ENCODE results near the gene GRAMD1B. TPM values are rescaled to one million over a fixed set of nuclear protein-coding genes. Genes with fewer than 3 reads are reported as not detected.
A peak's percentile ranks its signal among the peaks of the same experiment; 100 is the strongest.

The GRAMD1B gene
- total RNA-seq, 1 donor from 2014 or later: 1.4 TPM

DNA sequence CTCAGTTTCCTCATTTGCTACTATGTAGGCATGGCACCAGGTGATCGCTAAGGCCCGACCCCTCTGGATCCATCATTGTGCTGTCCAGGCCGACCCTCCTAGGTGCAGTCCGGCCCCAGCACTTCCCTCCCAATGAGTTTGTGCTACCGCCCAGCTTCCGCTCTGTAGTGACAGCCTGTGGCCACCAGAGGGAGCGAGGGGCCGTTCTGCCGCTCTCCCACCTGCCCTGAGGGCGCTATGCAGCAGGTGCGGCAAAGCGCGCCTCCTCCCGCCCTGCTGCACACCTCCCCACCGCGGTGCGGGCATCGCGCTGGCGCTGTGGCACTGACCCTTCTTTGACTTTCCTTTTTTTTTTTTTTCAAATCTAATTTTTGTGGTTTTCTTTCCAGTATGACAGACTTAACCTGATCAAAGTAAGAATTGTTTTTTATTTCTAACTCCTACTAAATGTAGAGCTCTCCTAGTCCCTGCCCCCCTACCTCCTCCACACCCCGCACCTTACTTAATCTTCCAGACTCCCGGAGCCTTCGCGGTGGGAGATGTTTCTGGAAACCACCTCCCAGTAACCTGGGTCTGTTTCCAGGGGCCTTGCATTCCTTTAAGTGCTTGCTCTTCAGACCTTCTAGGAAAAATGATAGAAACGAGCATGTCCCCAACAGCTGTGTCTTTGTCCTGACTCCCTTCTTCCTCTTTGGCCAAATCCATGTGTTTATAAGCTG lies 150.6 kb downstream of the GRAMD1B start:
- DNase-seq (ENCODE audit: low spot score in 2 of 2): no peak
- TF ChIP-seq, protein P1, sequence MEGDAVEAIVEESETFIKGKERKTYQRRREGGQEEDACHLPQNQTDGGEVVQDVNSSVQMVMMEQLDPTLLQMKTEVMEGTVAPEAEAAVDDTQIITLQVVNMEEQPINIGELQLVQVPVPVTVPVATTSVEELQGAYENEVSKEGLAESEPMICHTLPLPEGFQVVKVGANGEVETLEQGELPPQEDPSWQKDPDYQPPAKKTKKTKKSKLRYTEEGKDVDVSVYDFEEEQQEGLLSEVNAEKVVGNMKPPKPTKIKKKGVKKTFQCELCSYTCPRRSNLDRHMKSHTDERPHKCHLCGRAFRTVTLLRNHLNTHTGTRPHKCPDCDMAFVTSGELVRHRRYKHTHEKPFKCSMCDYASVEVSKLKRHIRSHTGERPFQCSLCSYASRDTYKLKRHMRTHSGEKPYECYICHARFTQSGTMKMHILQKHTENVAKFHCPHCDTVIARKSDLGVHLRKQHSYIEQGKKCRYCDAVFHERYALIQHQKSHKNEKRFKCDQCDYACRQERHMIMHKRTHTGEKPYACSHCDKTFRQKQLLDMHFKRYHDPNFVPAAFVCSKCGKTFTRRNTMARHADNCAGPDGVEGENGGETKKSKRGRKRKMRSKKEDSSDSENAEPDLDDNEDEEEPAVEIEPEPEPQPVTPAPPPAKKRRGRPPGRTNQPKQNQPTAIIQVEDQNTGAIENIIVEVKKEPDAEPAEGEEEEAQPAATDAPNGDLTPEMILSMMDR (IDR thresholded peaks at IDR 0.05): peak; percentile 45 to 68 (median 53)
- Histone ChIP-seq H3K9me3 (no peaks in the 10 kb centered on the region), H3K36me3 (no peaks in the 10 kb centered on the region), H3K27ac (no peak overlapping the region), H3K4me3 (no peak overlapping the region), H3K27me3 (no peaks in the 10 kb centered on the region), H3K4me1 (no peaks in the 10 kb centered on the region)
- intact Hi-C loops (cut with DNase I): no loop called here

DNA sequence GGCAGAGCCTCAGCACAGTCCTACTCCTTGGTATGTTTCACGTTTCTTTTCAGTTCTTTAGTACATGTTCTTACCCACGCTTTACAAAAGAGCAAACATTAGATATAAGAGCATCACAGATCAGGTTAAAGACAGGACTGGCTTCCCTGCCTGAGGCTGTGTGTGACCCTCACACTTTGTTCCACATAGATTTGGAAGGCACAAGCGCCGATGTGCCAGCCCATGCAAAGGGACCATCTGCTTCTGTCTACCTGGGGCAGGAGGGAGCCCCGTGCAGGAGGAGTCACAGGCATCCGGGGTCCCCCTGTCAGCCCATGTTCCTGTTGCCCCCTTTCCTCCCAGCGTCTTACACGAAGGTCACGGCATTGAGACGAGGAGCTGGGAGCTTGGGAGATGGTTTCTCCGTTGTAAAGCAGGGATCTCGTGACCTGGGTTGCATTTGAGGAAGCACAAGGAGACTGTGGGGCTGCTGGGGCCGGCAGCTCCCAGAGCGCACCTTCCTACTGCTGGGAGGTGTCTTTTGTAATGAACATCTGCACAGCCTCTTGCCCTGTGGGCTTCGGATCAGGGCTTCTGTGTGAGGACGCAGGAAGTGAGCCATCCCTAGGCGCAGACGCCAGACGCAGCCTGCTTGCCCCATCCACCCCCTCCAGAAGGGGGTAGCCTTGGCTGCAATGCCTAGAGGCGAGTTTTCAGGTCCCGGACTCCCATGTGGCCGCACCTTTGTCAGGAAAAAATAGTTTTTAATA lies 151.8 kb downstream of the GRAMD1B start:
- DNase-seq (ENCODE audit: low spot score in 2 of 2): no peak
- no peaks in the 10 kb centered on the region for H3K36me3 ChIP-seq
- H3K4me1 ChIP-seq: no peaks in the 10 kb centered on the region
- no peaks in the 10 kb centered on the region for H3K9me3 ChIP-seq
- TF ChIP-seq, protein P1 (IDR thresholded peaks at IDR 0.05): no peak
- intact Hi-C loops (cut with DNase I): no loop called here
- H3K27ac ChIP-seq: no peak overlapping the region
- no peaks in the 10 kb centered on the region for H3K27me3 ChIP-seq
- H3K4me3 ChIP-seq: no peak overlapping the region

DNA sequence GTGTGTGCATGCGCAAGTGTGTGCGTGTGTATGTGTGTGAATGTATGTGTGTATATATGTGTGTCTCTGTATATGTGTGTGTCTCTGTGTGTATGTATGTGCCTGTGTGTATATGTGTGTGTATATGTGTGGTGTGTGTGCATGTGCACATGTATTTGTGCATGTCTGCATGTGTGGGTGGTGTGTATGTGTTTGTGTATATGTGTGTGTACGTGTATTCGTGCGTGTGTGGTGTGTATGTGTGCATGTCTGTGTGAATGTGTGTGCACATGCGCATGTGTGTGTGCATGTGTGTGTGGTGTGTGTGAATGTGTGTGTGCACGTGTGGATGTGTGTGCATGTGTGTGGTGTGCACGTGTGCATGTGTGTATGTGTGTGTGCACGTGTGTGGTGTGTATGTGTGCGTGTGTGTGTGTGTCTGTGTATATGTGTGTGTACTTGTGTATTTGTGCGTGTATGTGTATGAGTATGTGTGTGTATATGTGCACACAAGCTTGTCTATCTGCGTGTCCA lies 153.0 kb downstream of the GRAMD1B start:
- Histone ChIP-seq H3K27ac (no peak overlapping the region), H3K4me1 (no peaks in the 10 kb centered on the region), H3K9me3 (no peaks in the 10 kb centered on the region), H3K4me3 (no peak overlapping the region), H3K27me3 (no peaks in the 10 kb centered on the region), H3K36me3 (no peaks in the 10 kb centered on the region)
- intact Hi-C loops (cut with DNase I): no loop called here
- TF ChIP-seq, protein P1 (IDR thresholded peaks at IDR 0.05): no peak
- DNase-seq (ENCODE audit: low spot score in 2 of 2): no peak

DNA sequence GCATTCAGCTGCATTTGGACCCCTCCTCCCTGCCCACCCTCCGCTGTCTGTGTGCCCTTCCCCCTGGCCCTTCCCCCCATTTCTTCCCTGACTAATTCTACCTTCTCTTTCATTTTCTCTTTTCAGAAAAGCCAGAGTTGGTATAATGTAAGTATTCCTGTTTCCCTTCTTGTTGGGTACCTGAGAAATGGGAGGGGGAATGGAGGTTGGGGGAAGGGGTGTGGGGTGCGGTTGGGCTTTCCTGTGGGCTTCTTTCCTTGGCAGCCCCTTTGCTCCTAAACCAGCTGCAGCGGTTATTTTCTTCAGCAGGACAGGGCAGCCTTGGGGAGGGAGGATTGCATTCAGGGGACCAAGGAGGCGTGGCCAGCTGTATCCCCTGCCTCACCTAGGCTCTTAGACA lies 154.1 kb downstream of the GRAMD1B start:
- no peak overlapping the region for H3K27ac ChIP-seq
- H3K27me3 ChIP-seq: no peaks in the 10 kb centered on the region
- H3K4me3 ChIP-seq: no peak overlapping the region
- TF ChIP-seq, protein P1 (IDR thresholded peaks at IDR 0.05): no peak
- no peaks in the 10 kb centered on the region for H3K4me1 ChIP-seq
- no peaks in the 10 kb centered on the region for H3K9me3 ChIP-seq
- intact Hi-C loops (cut with DNase I): no loop called here
- no peak for DNase-seq (ENCODE audit: low spot score in 2 of 2)
- no peaks in the 10 kb centered on the region for H3K36me3 ChIP-seq

- Histone ChIP-seq H3K27me3 (no peaks in the 10 kb centered on the region), H3K4me1 (no peaks in the 10 kb centered on the region), H3K4me3 (no peak overlapping the region), H3K27ac (no peak overlapping the region), H3K9me3 (no peaks in the 10 kb centered on the region), H3K36me3 (no peaks in the 10 kb centered on the region)
- intact Hi-C loops (cut with DNase I): no loop called here
- no peak for DNase-seq (ENCODE audit: low spot score in 2 of 2)
- TF ChIP-seq, protein P1 (IDR thresholded peaks at IDR 0.05): no peak
These were observed 154.7 kb downstream of the GRAMD1B start for GRCh38 chr11:123584737-123585136.
